Endodermal cell (in vitro differentiated cells): ENCODE results near the gene MT1G. TPM values are rescaled to one million over a fixed set of nuclear protein-coding genes. Genes with fewer than 3 reads are reported as not detected.

Source experiments
- DNase-seq: peaks from one replicate; pipeline ENCODE4 v3.0.0-alpha.2; 2017
- H3K27ac ChIP-seq: 2 replicates; pipeline ENCODE4 v1.5.1; 2013; ENCODE audit warnings: mild to moderate bottlenecking, low read depth, low read length, moderate library complexity
- H3K27me3 ChIP-seq: 2 replicates; pipeline ENCODE4 v1.6.1; 2013; ENCODE audit warnings: mild to moderate bottlenecking, low read length, moderate library complexity; ENCODE audit not compliant: insufficient read depth, control insufficient read depth, poor library complexity, severe bottlenecking
- H3K36me3 ChIP-seq: 2 replicates; pipeline ENCODE4 v1.7.0; 2013; ENCODE audit warnings: mild to moderate bottlenecking, low read length, moderate library complexity; ENCODE audit not compliant: control insufficient read depth, insufficient read depth
- H3K4me1 ChIP-seq: one replicate; pipeline ENCODE4 v1.7.0; 2013; ENCODE audit warnings: low read length; ENCODE audit not compliant: control insufficient read depth, insufficient read depth
- H3K4me3 ChIP-seq: 2 replicates; pipeline ENCODE4 v1.5.1; 2013; ENCODE audit warnings: mild to moderate bottlenecking, low read length, moderate library complexity
- H3K9ac ChIP-seq: 2 replicates; pipeline ENCODE4 v1.6.1; 2013; ENCODE audit warnings: mild to moderate bottlenecking, low read length, moderate library complexity; ENCODE audit not compliant: poor library complexity, severe bottlenecking; ENCODE audit errors: extremely low read depth
- H3K9me3 ChIP-seq: 2 replicates; pipeline ENCODE4 v1.6.1; 2013; ENCODE audit warnings: mild to moderate bottlenecking, low read length, moderate library complexity; ENCODE audit not compliant: control insufficient read depth
- H3K27ac Mint-ChIP-seq: 2 replicates; pipeline ENCODE4 v1.8.0; 2020; ENCODE audit warnings: mixed read lengths
- H3K27me3 Mint-ChIP-seq: 2 replicates; pipeline ENCODE4 v1.8.0; 2021; ENCODE audit warnings: mild to moderate bottlenecking, mixed read lengths; ENCODE audit not compliant: insufficient read depth
- H3K36me3 Mint-ChIP-seq: 2 replicates; pipeline ENCODE4 v1.8.0; 2020; ENCODE audit warnings: low read depth, mixed read lengths
- H3K4me1 Mint-ChIP-seq: 2 replicates; pipeline ENCODE4 v1.8.0; 2020; ENCODE audit warnings: mixed read lengths
- H3K4me3 Mint-ChIP-seq: 2 replicates; pipeline ENCODE4 v1.8.0; 2020; ENCODE audit warnings: mild to moderate bottlenecking, moderate library complexity, mixed read lengths
- H3K9me3 Mint-ChIP-seq: 2 replicates; pipeline ENCODE4 v1.8.0; 2020; ENCODE audit warnings: mild to moderate bottlenecking, mixed read lengths
- CTCF ChIP-seq: fragments of 200-600 bp; sonication (generic); conservative IDR thresholded peaks from 2 replicates; pipeline ENCODE4 v1.5.0; 2021; ENCODE audit warnings: antibody characterized with exemption, mild to moderate bottlenecking
- WGBS, 2 experiments: methylation state at CpG; one replicate each; pipeline versions ENCODE4 v1.1.5 to v1.1.7; 2013; ENCODE audit warnings: missing lambda C conversion rate in 2 of 2, mixed read lengths in 1 of 2; ENCODE audit not compliant: insufficient coverage in 1 of 2, insufficient read length in 1 of 2; 5-methylcytosine and 5-hydroxymethylcytosine counted together
- total RNA-seq, 2 donors: library from RNA; stranded (reverse); fragmentation: NEBNext Ultra II Directional in 1 of 2; extraction: Animal tissue kit (Norgen Biotek cat#: 25700) in 1 of 2; gene quantifications; 2 replicates in 1 of 2; 3 replicates in 1 of 2; pipeline ENCODE4 v1.2.1, GENCODE V29; 2021

MT1G gene
- total RNA-seq, 2 donors from 2014 or later: 7.8 TPM; not detected in 1

- peaks cover 89% of the 10 kb centered on the region for H3K27me3 ChIP-seq
These were observed 16.3 kb downstream of the MT1G start, which contains the start of gene MT1B for GRCh38 chr16:56651586-56651985. Gene MT1B (plus strand): TSS chr16:56651886. CDS start chr16:56651954, 68 bp downstream.

GRCh38 chr16:56649820-56650219, 18.0 kb downstream of the MT1G start:
- Mint-ChIP-seq H3K4me3 (no peak overlapping the region), H3K4me1 (no peaks in the 10 kb centered on the region), H3K27me3 (peaks cover 92% of the 10 kb centered on the region), H3K27ac (no peak overlapping the region), H3K36me3 (no peaks in the 10 kb centered on the region), H3K9me3 (no peaks in the 10 kb centered on the region)
- WGBS, 2 experiments: 86 to 95% methylated on average over 1 to 3 of the region's 3 CpGs
- H3K27me3 ChIP-seq: peaks cover 94% of the 10 kb centered on the region
- TF ChIP-seq CTCF: no peak
- H3K4me3 ChIP-seq: no peak overlapping the region
- no peak overlapping the region for H3K27ac ChIP-seq
- H3K9ac ChIP-seq: no peak overlapping the region
- no peak for DNase-seq
- H3K9me3 ChIP-seq: no peaks in the 10 kb centered on the region
- H3K4me1 ChIP-seq: no peaks in the 10 kb centered on the region
- no peaks in the 10 kb centered on the region for H3K36me3 ChIP-seq

More at GRCh38 chr16:56651586-56651985, 16.3 kb downstream of the MT1G start, which contains the start of gene MT1B:
- Mint-ChIP-seq H3K36me3 (no peaks in the 10 kb centered on the region), H3K4me1 (no peaks in the 10 kb centered on the region), H3K27ac (no peak within 1 kb of the TSS), H3K9me3 (no peaks in the 10 kb centered on the region), H3K4me3 (no peak within 1 kb of the TSS), H3K27me3 (peaks cover 85% of the 10 kb centered on the region)
- Histone ChIP-seq H3K4me1 (no peaks in the 10 kb centered on the region), H3K36me3 (no peaks in the 10 kb centered on the region), H3K9me3 (no peaks in the 10 kb centered on the region), H3K4me3 (no peak within 1 kb of the TSS), H3K9ac (no peak within 1 kb of the TSS), H3K27ac (no peak within 1 kb of the TSS)
- no peak for DNase-seq
- TF ChIP-seq CTCF: no peak
- 82 to 94% methylated on average over 3 to 7 of the region's 7 CpGs for WGBS, 2 experiments

GRCh38 chr16:56649271-56649670, 18.6 kb downstream of the MT1G start:
- DNase-seq: no peak
- 96 to 100% methylated on average over 2 of the region's 2 CpGs for WGBS, 2 experiments
- Histone ChIP-seq H3K4me1 (no peaks in the 10 kb centered on the region), H3K4me3 (no peak overlapping the region), H3K27ac (no peak overlapping the region), H3K9ac (no peak overlapping the region), H3K9me3 (no peaks in the 10 kb centered on the region), H3K36me3 (no peaks in the 10 kb centered on the region), H3K27me3 (peaks cover 98% of the 10 kb centered on the region)
- no peak for TF ChIP-seq CTCF
- no peaks in the 10 kb centered on the region for H3K9me3 Mint-ChIP-seq
- peaks cover 96% of the 10 kb centered on the region for H3K27me3 Mint-ChIP-seq
- no peaks in the 10 kb centered on the region for H3K4me1 Mint-ChIP-seq
- no peaks in the 10 kb centered on the region for H3K36me3 Mint-ChIP-seq
- H3K4me3 Mint-ChIP-seq: no peak overlapping the region
- H3K27ac Mint-ChIP-seq: no peak overlapping the region
